HEK293 (cell line): Measurements from ENCODE around the gene GPR161.

Experiments used
- CTCF ChIA-PET: fragments of 350-600 bp; formaldehyde crosslinking; extraction: SDS; loops from one replicate; lab custom pipeline; 2021; ENCODE audit warnings: antibody characterized with exemption; lab: Yijun Ruan, JAX
- POLR2A ChIA-PET: fragments of 300-600 bp; formaldehyde crosslinking; extraction: SDS; loops from one replicate; lab custom pipeline; 2020; ENCODE audit warnings: antibody characterized with exemption, inconsistent platforms; lab: Yijun Ruan, JAX
- H3K27ac ChIP-seq: fragments of 200-500 bp; sonication (Bioruptor generic); 2 replicates; pipeline ENCODE4 v1.5.1; 2014; ENCODE audit warnings: low read depth, low read length, control low read depth, inconsistent platforms; ENCODE audit errors: extremely low read depth
- H3K36me3 ChIP-seq, 2 experiments: fragments of 200-500 bp in 1 of 2; sonication (Bioruptor generic) in 1 of 2; 1 replicate in 1 of 2; 2 replicates in 1 of 2; pipeline ENCODE4 v1.5.1; 2014 to 2017; ENCODE audit warnings: inconsistent platforms in 2 of 2, low read length in 2 of 2; ENCODE audit not compliant: control insufficient read depth in 2 of 2, insufficient read depth in 1 of 2
- H3K4me1 ChIP-seq: fragments of 200-500 bp; sonication (Bioruptor generic); 2 replicates; pipeline ENCODE4 v1.5.1; 2014; ENCODE audit warnings: mild to moderate bottlenecking, low read length, inconsistent platforms; ENCODE audit not compliant: control insufficient read depth, insufficient read depth
- H3K4me3 ChIP-seq: 2 replicates; pipeline ENCODE4 v1.5.1; 2011; ENCODE audit warnings: low read depth, mild to moderate bottlenecking, control low read depth, low read length, moderate library complexity
- H3K9me3 ChIP-seq: fragments of 200-500 bp; sonication (Bioruptor generic); 2 replicates; pipeline ENCODE4 v1.5.1; 2014; ENCODE audit warnings: low read depth, low read length, inconsistent platforms; ENCODE audit not compliant: control insufficient read depth, insufficient read depth
- FEZF1 ChIP-seq: fragments of 450-650 bp; formaldehyde crosslinking; IDR thresholded peaks from 2 replicates; pipeline ENCODE4 v1.5.1; 2016; ENCODE audit warnings: missing biosample characterization, missing genetic modification characterization
- GLIS1 ChIP-seq: fragments of 450-650 bp; formaldehyde crosslinking; IDR thresholded peaks from 2 replicates; pipeline ENCODE4 v1.5.1; 2016; ENCODE audit warnings: missing biosample characterization, missing genetic modification characterization
- HOXC10 ChIP-seq: sonication (generic); formaldehyde crosslinking; IDR thresholded peaks from 2 replicates; pipeline ENCODE4 v1.8.1; 2023; ENCODE audit warnings: mild to moderate bottlenecking, missing genetic modification reagents
- ZBTB1 ChIP-seq: fragments of 450-650 bp; formaldehyde crosslinking; IDR thresholded peaks from 2 replicates; pipeline ENCODE4 v1.5.1; 2016; ENCODE audit warnings: missing biosample characterization, missing genetic modification characterization
- ZNF184 ChIP-seq: fragments of 450-650 bp; IDR thresholded peaks from 2 replicates; pipeline ENCODE4 v1.5.1; 2018; ENCODE audit warnings: missing biosample characterization, mild to moderate bottlenecking, missing genetic modification characterization
- ZNF211 ChIP-seq: fragments of 450-650 bp; formaldehyde crosslinking; IDR thresholded peaks from 2 replicates; pipeline ENCODE4 v1.5.1; 2016; ENCODE audit warnings: low read depth, missing biosample characterization, missing genetic modification characterization
- ZNF274 ChIP-seq, 2 experiments: fragments of 200-500 bp in 1 of 2; fragments of 450-650 bp in 1 of 2; sonication (Bioruptor generic) in 1 of 2; formaldehyde crosslinking in 1 of 2; IDR thresholded peaks; 2 replicates each; pipeline versions ENCODE4 v1.5.1 to v1.6.1; 2014 to 2016; ENCODE audit warnings: borderline replicate concordance in 1 of 2, inconsistent platforms in 1 of 2, low read length in 1 of 2, missing biosample characterization in 1 of 2, missing genetic modification characterization in 1 of 2
- ZNF350 ChIP-seq: fragments of 450-650 bp; formaldehyde crosslinking; IDR thresholded peaks from 2 replicates; pipeline ENCODE4 v1.5.0; 2017; ENCODE audit warnings: missing biosample characterization, mild to moderate bottlenecking, missing genetic modification characterization
- ZNF391 ChIP-seq: fragments of 450-650 bp; formaldehyde crosslinking; IDR thresholded peaks from 2 replicates; pipeline ENCODE4 v1.5.1; 2016; ENCODE audit warnings: low read depth, missing biosample characterization, missing genetic modification characterization, borderline replicate concordance
- ZNF544 ChIP-seq: fragments of 450-650 bp; formaldehyde crosslinking; IDR thresholded peaks from 2 replicates; pipeline ENCODE4 v1.5.0; 2017; ENCODE audit warnings: missing biosample characterization, missing genetic modification characterization
- ZNF596 ChIP-seq: fragments of 450-650 bp; IDR thresholded peaks from 2 replicates; pipeline ENCODE4 v1.5.0; 2018; ENCODE audit warnings: missing biosample characterization, mild to moderate bottlenecking, missing genetic modification characterization, moderate library complexity
- TF ChIP-seq, protein P1 (sequence below): fragments of 450-650 bp; formaldehyde crosslinking; IDR thresholded peaks from 2 replicates; pipeline ENCODE4 v1.5.1; 2017; ENCODE audit warnings: missing biosample characterization, missing genetic modification characterization
- TF ChIP-seq, protein P2 (sequence below): sonication (generic); formaldehyde crosslinking; IDR thresholded peaks from 2 replicates; pipeline ENCODE4 v1.8.1; 2022; ENCODE audit warnings: mild to moderate bottlenecking, moderate library complexity, missing genetic modification reagents
- TF ChIP-seq, protein P3 (sequence below): fragments of 450-650 bp; formaldehyde crosslinking; conservative IDR thresholded peaks from 2 replicates; pipeline ENCODE4 v1.5.1; 2016; ENCODE audit warnings: low read depth, missing biosample characterization, missing genetic modification characterization

The GPR161 gene

DNA sequence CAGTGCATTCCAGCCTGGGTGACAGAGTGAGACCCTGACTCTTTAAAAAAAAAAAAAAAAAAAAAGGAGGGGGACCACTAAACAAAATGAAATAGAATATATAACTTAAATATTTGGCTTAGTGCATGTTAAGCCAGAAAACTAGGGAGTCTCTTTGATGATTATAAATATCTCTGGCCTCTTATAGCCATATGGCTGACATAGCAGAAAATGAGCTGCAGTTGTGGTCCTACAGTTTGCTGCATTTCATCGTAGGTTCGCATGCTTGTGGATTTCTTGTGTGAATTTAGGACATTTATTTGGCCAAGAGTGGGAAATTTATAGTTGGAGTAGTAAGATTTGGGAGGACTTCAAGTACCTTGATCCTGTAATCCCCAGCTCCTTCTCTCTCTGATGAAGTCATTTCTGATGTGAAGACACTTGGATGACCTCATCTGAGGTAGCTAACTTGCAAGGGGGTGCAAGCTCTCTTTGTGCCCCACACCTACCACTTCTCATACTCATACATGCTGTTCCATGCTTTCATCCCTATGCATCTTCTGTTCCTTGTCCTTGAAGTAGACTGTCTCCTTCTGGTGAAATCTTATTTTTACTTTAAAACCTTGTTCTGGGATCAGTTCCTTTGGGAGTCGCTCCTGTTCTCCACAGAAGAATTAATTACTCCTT, 35.7 kb upstream of the GPR161 start (continued):
- TF ChIP-seq, protein P1, sequence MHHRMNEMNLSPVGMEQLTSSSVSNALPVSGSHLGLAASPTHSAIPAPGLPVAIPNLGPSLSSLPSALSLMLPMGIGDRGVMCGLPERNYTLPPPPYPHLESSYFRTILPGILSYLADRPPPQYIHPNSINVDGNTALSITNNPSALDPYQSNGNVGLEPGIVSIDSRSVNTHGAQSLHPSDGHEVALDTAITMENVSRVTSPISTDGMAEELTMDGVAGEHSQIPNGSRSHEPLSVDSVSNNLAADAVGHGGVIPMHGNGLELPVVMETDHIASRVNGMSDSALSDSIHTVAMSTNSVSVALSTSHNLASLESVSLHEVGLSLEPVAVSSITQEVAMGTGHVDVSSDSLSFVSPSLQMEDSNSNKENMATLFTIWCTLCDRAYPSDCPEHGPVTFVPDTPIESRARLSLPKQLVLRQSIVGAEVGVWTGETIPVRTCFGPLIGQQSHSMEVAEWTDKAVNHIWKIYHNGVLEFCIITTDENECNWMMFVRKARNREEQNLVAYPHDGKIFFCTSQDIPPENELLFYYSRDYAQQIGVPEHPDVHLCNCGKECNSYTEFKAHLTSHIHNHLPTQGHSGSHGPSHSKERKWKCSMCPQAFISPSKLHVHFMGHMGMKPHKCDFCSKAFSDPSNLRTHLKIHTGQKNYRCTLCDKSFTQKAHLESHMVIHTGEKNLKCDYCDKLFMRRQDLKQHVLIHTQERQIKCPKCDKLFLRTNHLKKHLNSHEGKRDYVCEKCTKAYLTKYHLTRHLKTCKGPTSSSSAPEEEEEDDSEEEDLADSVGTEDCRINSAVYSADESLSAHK (tag by site-specific recombination): no peak

DNA sequence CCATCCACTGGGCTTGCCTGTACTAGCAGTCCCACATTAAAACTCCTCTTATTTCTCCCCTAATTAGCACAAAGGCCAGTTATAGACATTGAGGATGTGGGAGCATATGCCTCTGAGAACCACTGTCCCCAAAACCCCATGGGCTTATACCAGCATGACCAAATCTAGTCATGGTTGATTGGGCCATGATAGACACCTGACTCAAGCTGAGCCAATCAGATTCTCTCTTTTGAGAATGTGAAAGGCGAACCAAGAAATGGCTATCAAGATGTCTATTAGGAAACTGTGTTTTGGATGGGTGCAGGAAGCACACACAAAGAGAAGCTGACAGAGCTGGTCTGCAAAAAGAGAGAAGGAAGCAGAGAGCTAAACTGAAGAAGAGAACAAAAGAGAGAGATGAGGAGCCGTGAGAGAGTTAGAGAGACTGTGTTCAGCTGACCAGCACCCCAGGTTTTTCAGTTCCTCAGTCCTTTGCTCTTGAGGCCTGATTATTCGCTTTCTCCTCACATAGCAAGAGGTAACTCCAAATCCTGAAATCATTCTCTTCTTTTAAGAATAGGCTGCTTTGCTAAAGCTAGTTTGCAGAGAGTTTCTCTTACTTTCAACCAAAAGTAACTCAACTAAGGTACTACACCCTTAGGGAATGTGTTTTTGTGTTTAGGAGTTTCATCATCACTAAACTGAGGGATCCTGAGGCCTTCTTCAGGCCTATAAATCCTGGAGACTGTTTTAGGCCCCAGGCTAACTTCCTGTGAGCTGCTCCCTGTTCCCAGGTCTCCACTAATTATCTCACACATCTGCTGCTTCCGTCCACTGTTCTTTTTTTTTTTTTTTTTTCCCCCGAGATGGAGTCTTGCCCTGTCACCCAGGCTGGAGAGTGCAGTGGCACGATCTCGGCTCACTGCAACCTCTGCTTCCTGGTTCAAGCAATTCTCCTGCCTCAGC, 34.1 kb upstream of the GPR161 start:
- ChIA-PET CTCF (interaction anchor here (0.6 kb wide), 1 partner anchor 24 kb away, joined by 3 read pairs; no protein-coding TSS in a partner anchor), POLR2A (no interaction called here)
- Histone ChIP-seq H3K27ac (no peak overlapping the region), H3K4me1 (no peaks in the 10 kb centered on the region), H3K9me3 (no peaks in the 10 kb centered on the region), H3K36me3 (no peaks in the 10 kb centered on the region), H3K4me3 (no peak overlapping the region)
- TF ChIP-seq HOXC10 (CRISPR knock-in tag) (no peak), GLIS1 (tag by site-specific recombination) (no peak), ZNF350 (tag by site-specific recombination) (no peak), ZNF391 (no peak), ZNF596 (tag by site-specific recombination) (no peak), ZBTB1 (no peak), ZNF211 (no peak), ZNF184 (tag by site-specific recombination) (no peak), ZNF274 (IDR thresholded peaks at IDR 0.05; ENCODE audit: low read length) (no peak), ZNF274 (tag by site-specific recombination; IDR thresholded peaks at IDR 0.05; ENCODE audit: borderline replicate concordance) (no peak), ZNF544 (tag by site-specific recombination) (no peak), FEZF1 (tag by site-specific recombination) (no peak)
- TF ChIP-seq, protein P2, sequence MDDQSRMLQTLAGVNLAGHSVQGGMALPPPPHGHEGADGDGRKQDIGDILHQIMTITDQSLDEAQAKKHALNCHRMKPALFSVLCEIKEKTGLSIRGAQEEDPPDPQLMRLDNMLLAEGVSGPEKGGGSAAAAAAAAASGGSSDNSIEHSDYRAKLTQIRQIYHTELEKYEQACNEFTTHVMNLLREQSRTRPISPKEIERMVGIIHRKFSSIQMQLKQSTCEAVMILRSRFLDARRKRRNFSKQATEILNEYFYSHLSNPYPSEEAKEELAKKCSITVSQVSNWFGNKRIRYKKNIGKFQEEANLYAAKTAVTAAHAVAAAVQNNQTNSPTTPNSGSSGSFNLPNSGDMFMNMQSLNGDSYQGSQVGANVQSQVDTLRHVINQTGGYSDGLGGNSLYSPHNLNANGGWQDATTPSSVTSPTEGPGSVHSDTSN (CRISPR knock-in tag): no peak
- TF ChIP-seq, protein P3, sequence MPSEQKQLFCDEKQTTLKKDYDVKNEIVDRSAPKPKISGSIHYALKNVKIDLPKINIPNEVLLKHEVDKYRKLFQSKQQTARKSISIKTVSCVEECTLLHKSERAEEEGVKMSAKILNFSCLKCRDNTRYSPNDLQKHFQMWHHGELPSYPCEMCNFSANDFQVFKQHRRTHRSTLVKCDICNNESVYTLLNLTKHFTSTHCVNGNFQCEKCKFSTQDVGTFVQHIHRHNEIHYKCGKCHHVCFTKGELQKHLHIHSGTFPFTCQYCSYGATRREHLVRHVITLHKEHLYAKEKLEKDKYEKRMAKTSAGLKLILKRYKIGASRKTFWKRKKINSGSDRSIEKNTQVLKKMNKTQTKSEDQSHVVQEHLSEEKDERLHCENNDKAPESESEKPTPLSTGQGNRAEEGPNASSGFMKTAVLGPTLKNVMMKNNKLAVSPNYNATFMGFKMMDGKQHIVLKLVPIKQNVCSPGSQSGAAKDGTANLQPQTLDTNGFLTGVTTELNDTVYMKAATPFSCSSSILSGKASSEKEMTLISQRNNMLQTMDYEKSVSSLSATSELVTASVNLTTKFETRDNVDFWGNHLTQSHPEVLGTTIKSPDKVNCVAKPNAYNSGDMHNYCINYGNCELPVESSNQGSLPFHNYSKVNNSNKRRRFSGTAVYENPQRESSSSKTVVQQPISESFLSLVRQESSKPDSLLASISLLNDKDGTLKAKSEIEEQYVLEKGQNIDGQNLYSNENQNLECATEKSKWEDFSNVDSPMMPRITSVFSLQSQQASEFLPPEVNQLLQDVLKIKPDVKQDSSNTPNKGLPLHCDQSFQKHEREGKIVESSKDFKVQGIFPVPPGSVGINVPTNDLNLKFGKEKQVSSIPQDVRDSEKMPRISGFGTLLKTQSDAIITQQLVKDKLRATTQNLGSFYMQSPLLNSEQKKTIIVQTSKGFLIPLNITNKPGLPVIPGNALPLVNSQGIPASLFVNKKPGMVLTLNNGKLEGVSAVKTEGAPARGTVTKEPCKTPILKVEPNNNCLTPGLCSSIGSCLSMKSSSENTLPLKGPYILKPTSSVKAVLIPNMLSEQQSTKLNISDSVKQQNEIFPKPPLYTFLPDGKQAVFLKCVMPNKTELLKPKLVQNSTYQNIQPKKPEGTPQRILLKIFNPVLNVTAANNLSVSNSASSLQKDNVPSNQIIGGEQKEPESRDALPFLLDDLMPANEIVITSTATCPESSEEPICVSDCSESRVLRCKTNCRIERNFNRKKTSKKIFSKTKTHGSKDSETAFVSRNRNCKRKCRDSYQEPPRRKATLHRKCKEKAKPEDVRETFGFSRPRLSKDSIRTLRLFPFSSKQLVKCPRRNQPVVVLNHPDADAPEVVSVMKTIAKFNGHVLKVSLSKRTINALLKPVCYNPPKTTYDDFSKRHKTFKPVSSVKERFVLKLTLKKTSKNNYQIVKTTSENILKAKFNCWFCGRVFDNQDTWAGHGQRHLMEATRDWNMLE (tag by site-specific recombination): no peak
